Measurements from ENCODE around the gene RAPGEF6. TPM values are rescaled to one million over a fixed set of nuclear protein-coding genes. Genes with fewer than 3 reads are reported as not detected.
A peak's percentile ranks its signal among the peaks of the same experiment; 100 is the strongest.

The RAPGEF6 gene
- total RNA-seq, 1 experiment from 2014 or later, result 17.4 TPM

DNA sequence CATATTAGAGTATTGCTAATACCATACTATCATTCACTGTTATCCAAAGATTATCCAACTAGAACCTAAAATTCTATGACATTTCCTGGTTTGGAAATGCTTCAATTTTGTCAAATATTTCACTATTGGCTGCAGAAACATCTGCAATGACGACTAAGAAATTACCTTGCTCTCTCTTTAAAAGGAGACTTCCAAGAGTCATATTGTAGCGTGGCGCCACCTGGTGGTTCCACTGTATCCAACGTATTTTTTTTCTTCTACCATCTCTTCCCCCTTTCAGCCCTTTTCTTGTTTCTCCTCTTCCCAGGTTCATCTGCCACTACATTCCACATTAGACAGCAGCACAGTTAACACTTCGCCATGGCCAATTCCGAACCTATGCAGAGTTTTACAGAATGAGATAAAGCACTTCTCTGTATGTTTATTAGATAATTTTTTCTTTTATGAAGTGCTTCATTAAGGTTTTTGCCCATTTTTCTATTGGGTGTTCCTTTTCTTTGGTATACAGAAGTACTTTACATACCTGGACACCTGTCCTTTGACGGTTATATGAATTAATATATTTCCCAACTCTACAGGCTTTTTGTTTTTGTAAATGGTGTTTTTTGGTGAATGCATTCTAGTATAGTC lies 217.7 kb downstream of the RAPGEF6 start:
- H3K27ac Mint-ChIP-seq (ENCODE audit: unreplicated experiment), result no peak overlapping the region

DNA sequence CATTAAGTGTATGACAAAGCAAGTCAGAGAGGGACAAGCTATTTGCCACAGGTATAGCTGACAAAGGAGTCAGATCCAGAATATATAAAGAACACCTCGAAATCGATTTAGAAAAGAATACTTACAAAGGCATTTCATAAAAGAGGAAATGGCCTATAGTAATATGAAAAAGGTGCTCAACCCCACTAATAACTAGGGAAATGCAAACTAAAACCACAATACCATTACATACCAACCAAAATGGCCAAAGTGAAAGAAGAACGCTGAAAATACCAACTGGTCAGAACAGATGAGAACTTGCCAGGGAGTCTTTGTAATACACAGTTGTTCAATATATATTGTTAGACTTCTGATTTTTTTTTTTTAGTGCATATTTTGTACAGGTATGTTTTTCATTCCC lies 218.3 kb downstream of the RAPGEF6 start:
- intact Hi-C loops (cut with micrococcal nuclease; ENCODE audit: unreplicated experiment), result loop anchor here (1.0 to 5.0 kb wide), 3 partner anchors 251 to 304 kb away; partner anchors contain the start of gene HINT1
- Histone ChIP-seq H3K4me3 (ENCODE audit: low read depth, low read length) (no peak overlapping the region), H3K36me3 (ENCODE audit: control insufficient read depth, insufficient read depth, low read length) (no peaks in the 10 kb centered on the region; the same call in 1 of the 2 replicates), H3K27me3 (replicated peaks; ENCODE audit: control insufficient read depth, insufficient read depth, low read length) (no peaks in the 10 kb centered on the region), H3K4me1 (no peaks in the 10 kb centered on the region), H3K9me3 (no peaks in the 10 kb centered on the region)
- ChIA-PET CTCF (no interaction called here), POLR2A (no interaction called here)
- TF ChIP-seq, protein P1, sequence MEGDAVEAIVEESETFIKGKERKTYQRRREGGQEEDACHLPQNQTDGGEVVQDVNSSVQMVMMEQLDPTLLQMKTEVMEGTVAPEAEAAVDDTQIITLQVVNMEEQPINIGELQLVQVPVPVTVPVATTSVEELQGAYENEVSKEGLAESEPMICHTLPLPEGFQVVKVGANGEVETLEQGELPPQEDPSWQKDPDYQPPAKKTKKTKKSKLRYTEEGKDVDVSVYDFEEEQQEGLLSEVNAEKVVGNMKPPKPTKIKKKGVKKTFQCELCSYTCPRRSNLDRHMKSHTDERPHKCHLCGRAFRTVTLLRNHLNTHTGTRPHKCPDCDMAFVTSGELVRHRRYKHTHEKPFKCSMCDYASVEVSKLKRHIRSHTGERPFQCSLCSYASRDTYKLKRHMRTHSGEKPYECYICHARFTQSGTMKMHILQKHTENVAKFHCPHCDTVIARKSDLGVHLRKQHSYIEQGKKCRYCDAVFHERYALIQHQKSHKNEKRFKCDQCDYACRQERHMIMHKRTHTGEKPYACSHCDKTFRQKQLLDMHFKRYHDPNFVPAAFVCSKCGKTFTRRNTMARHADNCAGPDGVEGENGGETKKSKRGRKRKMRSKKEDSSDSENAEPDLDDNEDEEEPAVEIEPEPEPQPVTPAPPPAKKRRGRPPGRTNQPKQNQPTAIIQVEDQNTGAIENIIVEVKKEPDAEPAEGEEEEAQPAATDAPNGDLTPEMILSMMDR (IDR thresholded peaks at IDR 0.05; ENCODE audit: insufficient read depth in 1 of 2, low read depth in 1 of 2, low read length in 1 of 2, severe bottlenecking in 1 of 2, unreplicated experiment in 1 of 2), result no peak
- Mint-ChIP-seq H3K36me3 (ENCODE audit: insufficient read depth, unreplicated experiment) (peaks cover 13% of the 10 kb centered on the region), H3K4me3 (ENCODE audit: unreplicated experiment) (no peak overlapping the region), H3K9me3 (ENCODE audit: unreplicated experiment) (no peaks in the 10 kb centered on the region), H3K27ac (ENCODE audit: unreplicated experiment) (no peak overlapping the region), H3K4me1 (ENCODE audit: low read depth, unreplicated experiment) (no peaks in the 10 kb centered on the region), H3K27me3 (ENCODE audit: insufficient read depth, unreplicated experiment) (no peaks in the 10 kb centered on the region)
- no peak for DNase-seq
- BruUV-seq (replicated peaks), result no TSS peak

More for the DNA sequence above, 217.7 kb downstream of the RAPGEF6 start:
- Histone ChIP-seq H3K9me3 (no peaks in the 10 kb centered on the region), H3K27me3 (replicated peaks; ENCODE audit: control insufficient read depth, insufficient read depth, low read length) (no peaks in the 10 kb centered on the region), H3K4me1 (no peaks in the 10 kb centered on the region), H3K4me3 (ENCODE audit: low read depth, low read length) (no peak overlapping the region), H3K36me3 (ENCODE audit: control insufficient read depth, insufficient read depth, low read length) (no peaks in the 10 kb centered on the region; the same call in 1 of the 2 replicates)
- POLR2A ChIA-PET, result no interaction called here
- H3K36me3 Mint-ChIP-seq (ENCODE audit: insufficient read depth, unreplicated experiment), result peaks cover 13% of the 10 kb centered on the region
- H3K27me3 Mint-ChIP-seq (ENCODE audit: insufficient read depth, unreplicated experiment), result no peaks in the 10 kb centered on the region
- peak; percentile 72 to 75 for DNase-seq
- intact Hi-C loops (cut with micrococcal nuclease; ENCODE audit: unreplicated experiment), result loop anchor here (1.0 to 5.0 kb wide), 3 partner anchors 252 to 305 kb away; partner anchors contain the start of gene HINT1
- TF ChIP-seq, protein P1 (IDR thresholded peaks at IDR 0.05; ENCODE audit: insufficient read depth in 1 of 2, low read depth in 1 of 2, low read length in 1 of 2, severe bottlenecking in 1 of 2, unreplicated experiment in 1 of 2), result peak; percentile 76
- CTCF ChIA-PET, result no interaction called here
- no peak overlapping the region for H3K4me3 Mint-ChIP-seq (ENCODE audit: unreplicated experiment)
- no peaks in the 10 kb centered on the region for H3K4me1 Mint-ChIP-seq (ENCODE audit: low read depth, unreplicated experiment)
- no peaks in the 10 kb centered on the region for H3K9me3 Mint-ChIP-seq (ENCODE audit: unreplicated experiment)
- no TSS peak for BruUV-seq (replicated peaks)

DNA sequence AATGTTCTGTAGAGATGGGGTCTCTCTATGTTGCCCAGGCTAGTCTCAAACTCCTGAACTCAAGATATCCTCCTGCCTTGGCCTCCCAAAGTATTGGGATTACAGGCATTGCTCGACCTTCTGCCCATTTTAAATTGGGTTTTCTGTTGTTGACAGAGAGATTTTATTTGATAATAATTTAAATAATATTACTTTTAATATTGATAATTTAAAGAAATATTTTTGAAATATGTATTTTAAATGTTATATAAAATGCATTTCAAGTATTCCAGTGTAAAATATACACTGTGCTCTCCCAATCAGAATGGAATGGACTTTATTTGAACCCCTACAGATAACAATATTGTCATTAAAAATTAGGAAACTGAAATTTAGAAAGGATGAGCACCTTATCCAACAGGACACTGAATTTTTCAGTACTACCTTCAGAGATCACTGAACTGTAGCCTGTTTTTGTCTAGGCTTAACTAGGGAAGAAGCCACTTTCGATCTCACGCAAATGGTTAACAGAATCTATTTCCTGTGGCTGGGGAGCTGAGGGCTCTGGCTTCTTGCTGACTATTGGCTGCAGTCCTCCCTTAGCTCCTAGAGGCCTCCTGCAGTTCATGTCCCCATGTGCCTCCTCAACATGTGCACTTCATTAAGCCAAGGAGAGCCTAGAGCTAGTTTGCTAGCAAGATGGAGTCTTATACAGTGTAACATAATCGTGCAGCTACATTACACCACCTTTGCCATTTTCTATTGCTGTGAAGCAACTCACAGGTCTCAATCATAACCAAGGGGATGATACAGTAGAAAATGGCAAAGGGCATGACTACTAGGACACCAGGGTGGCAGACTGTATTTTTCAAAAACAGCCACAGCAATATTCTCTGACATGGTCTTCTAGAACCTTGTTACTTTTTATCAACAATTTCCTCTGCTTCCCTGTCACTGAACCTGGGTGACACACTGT lies 221.1 kb downstream of the RAPGEF6 start:
- DNase-seq, result no peak
- no peaks in the 10 kb centered on the region for H3K4me1 Mint-ChIP-seq (ENCODE audit: low read depth, unreplicated experiment)
- H3K27me3 Mint-ChIP-seq (ENCODE audit: insufficient read depth, unreplicated experiment), result no peaks in the 10 kb centered on the region
- Histone ChIP-seq H3K27me3 (replicated peaks; ENCODE audit: control insufficient read depth, insufficient read depth, low read length) (no peaks in the 10 kb centered on the region), H3K4me3 (ENCODE audit: low read depth, low read length) (no peak overlapping the region), H3K36me3 (ENCODE audit: control insufficient read depth, insufficient read depth, low read length) (no peaks in the 10 kb centered on the region; the same call in 1 of the 2 replicates), H3K9me3 (no peaks in the 10 kb centered on the region), H3K4me1 (no peaks in the 10 kb centered on the region)
- peaks cover 34% of the 10 kb centered on the region for H3K36me3 Mint-ChIP-seq (ENCODE audit: insufficient read depth, unreplicated experiment)
- intact Hi-C loops (cut with micrococcal nuclease; ENCODE audit: unreplicated experiment), result no loop called here
- POLR2A ChIA-PET, result no interaction called here
- no peak overlapping the region for H3K4me3 Mint-ChIP-seq (ENCODE audit: unreplicated experiment)
- TF ChIP-seq, protein P1 (IDR thresholded peaks at IDR 0.05; ENCODE audit: insufficient read depth in 1 of 2, low read depth in 1 of 2, low read length in 1 of 2, severe bottlenecking in 1 of 2, unreplicated experiment in 1 of 2), result no peak
- no peak overlapping the region for H3K27ac Mint-ChIP-seq (ENCODE audit: unreplicated experiment)
- BruUV-seq (replicated peaks), result no TSS peak
- CTCF ChIA-PET, result no interaction called here
- H3K9me3 Mint-ChIP-seq (ENCODE audit: unreplicated experiment), result no peaks in the 10 kb centered on the region
